IMR-90 (cell line): ENCODE measurements around the gene MYOM1. TPM values are rescaled to one million over a fixed set of nuclear protein-coding genes. Genes with fewer than 3 reads are reported as not detected.

Source experiments
- ATAC-seq: fragments of 200-7000 bp; cut with Tn5 transposase; 2 replicates; pipeline ENCODE4 v1.9.1; 2020; ENCODE audit warnings: low read depth, mild to moderate bottlenecking, moderate library complexity
- BruUV-seq: library from RNA; stranded (reverse); fragments of 400-500 nt; replicated peaks from 2 replicates; lab custom pipeline; 2021; lab: Mats Ljungman, UMichigan
- CTCF ChIA-PET: fragments of 300-600 bp; formaldehyde crosslinking; extraction: SDS; loops from one replicate; lab custom pipeline; 2021; ENCODE audit warnings: antibody characterized with exemption; lab: Yijun Ruan, JAX
- POLR2A ChIA-PET: fragments of 300-600 bp; sonication (Branson Sonifier 250); formaldehyde crosslinking; loops from one replicate; lab custom pipeline; 2022; ENCODE audit warnings: antibody characterized with exemption; ENCODE audit not compliant: unreplicated experiment; lab: Charles Lee
- DNase-seq: peaks from one replicate; pipeline ENCODE4 v3.0.0; 2013
- H2AFZ ChIP-seq: replicated peaks from 2 replicates; pipeline ENCODE3; 2013; ENCODE audit warnings: low read length, mild to moderate bottlenecking; ENCODE audit not compliant: poor library complexity
- H2AK5ac ChIP-seq: 2 replicates; pipeline ENCODE4 v1.6.1; 2013; ENCODE audit warnings: low read depth, low read length, inconsistent platforms
- H2AK9ac ChIP-seq: replicated peaks from 2 replicates; pipeline ENCODE3; 2013; ENCODE audit warnings: mild to moderate bottlenecking, low read depth, low read length, moderate library complexity; ENCODE audit not compliant: poor library complexity
- H2BK120ac ChIP-seq: 2 replicates; pipeline ENCODE4 v1.6.1; 2013; ENCODE audit warnings: low read depth, low read length, inconsistent platforms
- H2BK15ac ChIP-seq: 3 replicates; pipeline ENCODE4 v1.6.1; 2013; ENCODE audit warnings: low read depth, low read length, inconsistent platforms
- H2BK20ac ChIP-seq: 2 replicates; pipeline ENCODE4 v1.6.1; 2013; ENCODE audit warnings: low read depth, mild to moderate bottlenecking, inconsistent platforms, low read length, moderate library complexity
- H2BK5ac ChIP-seq: 2 replicates; pipeline ENCODE4 v1.6.1; 2013; ENCODE audit warnings: mild to moderate bottlenecking, low read depth, low read length, inconsistent platforms; ENCODE audit not compliant: poor library complexity, severe bottlenecking
- H3K14ac ChIP-seq: replicated peaks from 2 replicates; pipeline ENCODE4 v1.6.1; 2013; ENCODE audit warnings: low read depth, low read length, inconsistent platforms
- H3K18ac ChIP-seq: 2 replicates; pipeline ENCODE4 v1.6.1; 2013; ENCODE audit warnings: low read depth, low read length, control low read depth
- H3K23ac ChIP-seq: 2 replicates; pipeline ENCODE4 v1.6.1; 2013; ENCODE audit warnings: low read depth, low read length, inconsistent platforms
- H3K27ac ChIP-seq: 2 replicates; pipeline ENCODE4 v1.5.1; 2013; ENCODE audit warnings: mild to moderate bottlenecking, control low read depth, low read length; ENCODE audit not compliant: insufficient read depth
- H3K27me3 ChIP-seq: 2 replicates; pipeline ENCODE4 v1.6.1; 2013; ENCODE audit warnings: low read length; ENCODE audit not compliant: control insufficient read depth, insufficient read depth
- H3K36me3 ChIP-seq: 2 replicates; pipeline ENCODE4 v1.6.1; 2013; ENCODE audit warnings: low read length, mixed read lengths; ENCODE audit not compliant: control insufficient read depth, insufficient read depth
- H3K4ac ChIP-seq: 2 replicates; pipeline ENCODE4 v1.6.1; 2013; ENCODE audit warnings: low read depth, low read length, inconsistent platforms
- H3K4me1 ChIP-seq: 2 replicates; pipeline ENCODE4 v1.6.1; 2013; ENCODE audit warnings: low read length, mixed read lengths; ENCODE audit not compliant: control insufficient read depth, insufficient read depth
- H3K4me2 ChIP-seq: 2 replicates; pipeline ENCODE4 v1.6.1; 2013; ENCODE audit warnings: low read depth, mild to moderate bottlenecking, control low read depth, low read length, moderate library complexity
- H3K4me3 ChIP-seq: 2 replicates; pipeline ENCODE4 v1.5.1; 2013; ENCODE audit warnings: low read depth, mild to moderate bottlenecking, control low read depth, low read length, moderate library complexity; ENCODE audit not compliant: insufficient read depth
- H3K56ac ChIP-seq: 2 replicates; pipeline ENCODE4 v1.6.1; 2013; ENCODE audit warnings: low read length, inconsistent platforms; ENCODE audit not compliant: insufficient read depth; ENCODE audit errors: extremely low read depth
- H3K79me1 ChIP-seq, 2 experiments: 2 replicates each; pipeline ENCODE4 v1.6.1; 2013; ENCODE audit warnings: low read length in 2 of 2, inconsistent platforms in 1 of 2, low read depth in 1 of 2
- H3K9ac ChIP-seq: 2 replicates; pipeline ENCODE4 v1.6.1; 2013; ENCODE audit warnings: low read depth, low read length, control low read depth
- H3K9me1 ChIP-seq: 2 replicates; pipeline ENCODE4 v1.6.1; 2013; ENCODE audit warnings: low read length, inconsistent platforms; ENCODE audit not compliant: insufficient read depth
- H3K9me3 ChIP-seq: 2 replicates; pipeline ENCODE4 v1.6.1; 2013; ENCODE audit warnings: low read length; ENCODE audit not compliant: control insufficient read depth, insufficient read depth
- H4K20me1 ChIP-seq: 2 replicates; pipeline ENCODE4 v1.6.1; 2013; ENCODE audit warnings: low read length, inconsistent platforms; ENCODE audit not compliant: insufficient read depth
- H4K5ac ChIP-seq: 2 replicates; pipeline ENCODE4 v1.6.1; 2013; ENCODE audit warnings: mild to moderate bottlenecking, low read depth, low read length, control low read depth
- H4K8ac ChIP-seq, 2 experiments: 2 replicates each; pipeline ENCODE4 v1.6.1; 2013; ENCODE audit warnings: low read depth in 2 of 2, low read length in 2 of 2, control low read depth in 1 of 2, inconsistent platforms in 1 of 2
- H4K91ac ChIP-seq: 2 replicates; pipeline ENCODE4 v1.6.1; 2013; ENCODE audit warnings: low read depth, low read length, inconsistent platforms; ENCODE audit not compliant: insufficient read depth
- BHLHE40 ChIP-seq: fragments of 150-350 bp; IDR thresholded peaks from 2 replicates; pipeline ENCODE4 v1.6.1; 2016; ENCODE audit warnings: mild to moderate bottlenecking, low read depth, low read length
- CEBPB ChIP-seq: IDR thresholded peaks from 2 replicates; pipeline ENCODE4 v1.6.1; 2012; ENCODE audit warnings: low read depth, low read length, improper control_type of control experiment
- CHD1 ChIP-seq: IDR thresholded peaks from 2 replicates; pipeline ENCODE4 v1.6.1; 2012; ENCODE audit warnings: low read depth, low read length, improper control_type of control experiment
- CTCF ChIP-seq: conservative IDR thresholded peaks from 2 replicates; pipeline ENCODE4 v1.5.1; 2012; ENCODE audit warnings: mild to moderate bottlenecking, low read depth, low read length, improper control_type of control experiment
- ELK1 ChIP-seq: fragments of 150-350 bp; IDR thresholded peaks from 2 replicates; pipeline ENCODE4 v1.6.1; 2016; ENCODE audit warnings: low read depth, mild to moderate bottlenecking, low read length, moderate library complexity, borderline replicate concordance
- FOS ChIP-seq: fragments of 150-350 bp; IDR thresholded peaks from 2 replicates; pipeline ENCODE4 v1.6.1; 2016; ENCODE audit warnings: low read depth, low read length
- MAFK ChIP-seq: IDR thresholded peaks from 2 replicates; pipeline ENCODE4 v1.6.1; 2012; ENCODE audit warnings: low read depth, low read length, improper control_type of control experiment
- MAZ ChIP-seq: IDR thresholded peaks from 2 replicates; pipeline ENCODE4 v1.6.1; 2012; ENCODE audit warnings: low read depth, mild to moderate bottlenecking, low read length, improper control_type of control experiment, moderate library complexity, borderline replicate concordance
- MXI1 ChIP-seq: IDR thresholded peaks from 2 replicates; pipeline ENCODE4 v1.6.1; 2012; ENCODE audit warnings: low read depth, mild to moderate bottlenecking, low read length, moderate library complexity, borderline replicate concordance
- NFE2L2 ChIP-seq: fragments of 150-350 bp; IDR thresholded peaks from 2 replicates; pipeline ENCODE4 v1.6.1; 2016; ENCODE audit warnings: low read depth, mild to moderate bottlenecking, low read length
- POLR2A ChIP-seq: IDR thresholded peaks from 2 replicates; pipeline ENCODE4 v1.6.1; 2012; ENCODE audit warnings: mild to moderate bottlenecking, low read depth, low read length
- RCOR1 ChIP-seq: IDR thresholded peaks from 2 replicates; pipeline ENCODE4 v1.6.1; 2012; ENCODE audit warnings: mild to moderate bottlenecking, low read length, improper control_type of control experiment; ENCODE audit not compliant: insufficient replicate concordance
- SMC3 ChIP-seq: fragments of 150-350 bp; IDR thresholded peaks from 2 replicates; pipeline ENCODE4 v1.6.1; 2016; ENCODE audit warnings: low read depth, mild to moderate bottlenecking, antibody characterized with exemption, low read length, moderate library complexity
- WGBS, 2 experiments: methylation state at CpG; one replicate each; pipeline versions ENCODE4 v1.1.5 to v1.1.7; 2013; ENCODE audit warnings: missing lambda C conversion rate in 2 of 2; ENCODE audit not compliant: insufficient read length in 1 of 2; ENCODE audit errors: extremely low coverage in 2 of 2; 5-methylcytosine and 5-hydroxymethylcytosine counted together
- dilution Hi-C: fragments of 300-500 bp; cut with HindIII; formaldehyde crosslinking; loops from one replicate; pipeline ENCODE4 v1.14.3; 2018; ENCODE audit warnings: low sequenced_read_pairs; ENCODE audit not compliant: unreplicated experiment
- in situ Hi-C: fragments of 300-500 bp; cut with MboI; formaldehyde crosslinking; loops from 3 replicates; pipeline ENCODE4 v1.14.3; 2019; ENCODE audit warnings: low sequenced_read_pairs, inconsistent platforms, mixed read lengths
- intact Hi-C: fragments of 100-400 bp; cut with micrococcal nuclease; formaldehyde crosslinking; loops from 2 replicates; pipeline ENCODE4 v1.10.0; 2022
- polyA plus RNA-seq, 3 experiments: library from polyadenylated mRNA; depleted of rRNA; stranded (reverse); fragments of >200 nt; gene quantifications; 2 replicates each; pipeline ENCODE4 v1.2.3, GENCODE V29; 2012; ENCODE audit warnings: low replicate concordance in 1 of 3
- total RNA-seq: library from RNA; depleted of rRNA; stranded (reverse); fragments of >200 nt; gene quantifications from 2 replicates; pipeline ENCODE4 v1.2.3, GENCODE V29; 2012

MYOM1 gene
- total and polyA plus RNA-seq, 2 of the 4 experiments (the other 2 are of a cell fraction) = under 0.01 to 0.10 TPM

- WGBS, 2 experiments = 10% methylated on average over 2 of the region's 4 CpGs; no CpG with 5 or more reads in 1 of the 2 experiments
- dilution Hi-C loops (no loop called here), intact Hi-C loops (no loop called here), in situ Hi-C loops (no loop called here)
- no peak overlapping the region for H3K18ac ChIP-seq
- H3K4me3 ChIP-seq = no peak overlapping the region
- CTCF ChIA-PET = interaction anchor here (0.8 kb wide), 1 partner anchor 65 kb away, joined by 3 read pairs; no protein-coding TSS in a partner anchor
- no peak overlapping the region for H3K23ac ChIP-seq
- ATAC-seq (no peak), DNase-seq (peak; percentile 5)
- H3K36me3 ChIP-seq = no peaks in the 10 kb centered on the region
- no peak overlapping the region for H3K27ac ChIP-seq
- no peaks in the 10 kb centered on the region; the same call in 1 of the 2 replicates for H3K27me3 ChIP-seq
- POLR2A ChIA-PET = no interaction called here
- H4K8ac ChIP-seq = no peak overlapping the region
- H2BK5ac ChIP-seq = no peak overlapping the region
- TF ChIP-seq ELK1 = no peak
- TF ChIP-seq POLR2A = no peak
- TF ChIP-seq CHD1 = no peak
- TF ChIP-seq MAFK = no peak
- TF ChIP-seq NFE2L2 = no peak
- no peak for TF ChIP-seq FOS
- TF ChIP-seq BHLHE40 = no peak
- TF ChIP-seq CTCF = no peak
- no peak for TF ChIP-seq MXI1
- TF ChIP-seq CEBPB = no peak
- TF ChIP-seq MAZ = no peak
- no peak for TF ChIP-seq RCOR1
- TF ChIP-seq SMC3 = no peak
- no peaks in the 10 kb centered on the region for H3K9me1 ChIP-seq
- no peak overlapping the region for H3K4ac ChIP-seq
- H2BK15ac ChIP-seq = no peak overlapping the region
- H4K20me1 ChIP-seq = no peaks in the 10 kb centered on the region
- H3K56ac ChIP-seq = no peak overlapping the region
- no peak overlapping the region for H2AK5ac ChIP-seq
- H2BK120ac ChIP-seq = no peak overlapping the region
- H2AFZ ChIP-seq = no peak overlapping the region
- H2BK20ac ChIP-seq = no peak overlapping the region
- H4K5ac ChIP-seq = no peak overlapping the region
- no peak overlapping the region for H3K4me2 ChIP-seq
- BruUV-seq = no TSS peak
- no peaks in the 10 kb centered on the region for H3K79me1 ChIP-seq
- H3K9ac ChIP-seq = no peak overlapping the region
- no peak overlapping the region for H3K14ac ChIP-seq
- no peak overlapping the region for H4K91ac ChIP-seq
- H2AK9ac ChIP-seq = no peak overlapping the region
- H3K4me1 ChIP-seq = no peaks in the 10 kb centered on the region
- no peaks in the 10 kb centered on the region for H3K9me3 ChIP-seq
Measured at GRCh38 chr18:3148930-3149535, 70.7 kb downstream of the MYOM1 start.
